HG03139 (cell line): Measurements from ENCODE around the gene ZBTB16.

ENCODE experiments used
- ATAC-seq: cut with Tn5 transposase; IDR thresholded peaks from one replicate; pipeline ENCODE4 v1.9.1; 2021; ENCODE audit not compliant: unreplicated experiment

ZBTB16 gene

GRCh38 chr11:114197799-114198500, 138.4 kb downstream of the ZBTB16 start:
- ATAC-seq: no peak

- ATAC-seq: no peak
These were observed 139.5 kb downstream of the ZBTB16 start for GRCh38 chr11:114199051-114199450.

- no peak for ATAC-seq
These were observed 141.0 kb downstream of the ZBTB16 start for GRCh38 chr11:114200351-114201133.

GRCh38 chr11:114201219-114201618, 141.7 kb downstream of the ZBTB16 start:
- ATAC-seq: no peak

- ATAC-seq: no peak
These were observed 142.6 kb downstream of the ZBTB16 start for GRCh38 chr11:114202011-114202609.

- ATAC-seq: no peak
These were observed 147.6 kb downstream of the ZBTB16 start for GRCh38 chr11:114207096-114207495.

- ATAC-seq: no peak
These were observed 148.9 kb downstream of the ZBTB16 start for GRCh38 chr11:114208377-114208776.

GRCh38 chr11:114209343-114209742, 149.8 kb downstream of the ZBTB16 start:
- no peak for ATAC-seq

GRCh38 chr11:114209904-114210303, 150.4 kb downstream of the ZBTB16 start:
- no peak for ATAC-seq

- no peak for ATAC-seq
These were observed 152.1 kb downstream of the ZBTB16 start for GRCh38 chr11:114211444-114212121.

- ATAC-seq: no peak
These were observed 154.1 kb downstream of the ZBTB16 start for GRCh38 chr11:114213622-114214021.

GRCh38 chr11:114215428-114215827, 155.9 kb downstream of the ZBTB16 start:
- no peak for ATAC-seq

GRCh38 chr11:114215871-114216795, 156.6 kb downstream of the ZBTB16 start:
- no peak for ATAC-seq

GRCh38 chr11:114216796-114217180, 157.3 kb downstream of the ZBTB16 start:
- no peak for ATAC-seq

GRCh38 chr11:114218508-114218907, 159.0 kb downstream of the ZBTB16 start:
- no peak for ATAC-seq

GRCh38 chr11:114219559-114220349, 160.2 kb downstream of the ZBTB16 start:
- ATAC-seq: no peak

GRCh38 chr11:114221037-114221436, 161.5 kb downstream of the ZBTB16 start:
- no peak for ATAC-seq

- no peak for ATAC-seq
These were observed 166.2 kb downstream of the ZBTB16 start for GRCh38 chr11:114225661-114226060.

GRCh38 chr11:114226356-114226755, 166.8 kb downstream of the ZBTB16 start:
- no peak for ATAC-seq
